K562 (cell line): Measurements from ENCODE around the gene SLC37A3. TPM values are rescaled to one million over a fixed set of nuclear protein-coding genes. Genes with fewer than 3 reads are reported as not detected.
A peak's percentile ranks its signal among the peaks of the same experiment; 100 is the strongest.

Experiments
- ATAC-seq: fragments of 200-7000 bp; cut with Tn5 transposase; 3 replicates; pipeline ENCODE4 v1.9.1; 2020; ENCODE audit warnings: moderate library complexity
- BruUV-seq: library from RNA; stranded (reverse); fragments of 400-500 nt; replicated peaks from 2 replicates; lab custom pipeline; 2021; lab: Mats Ljungman, UMichigan
- CTCF ChIA-PET: fragments of 300-600 bp; formaldehyde crosslinking; extraction: SDS; loops from one replicate; lab custom pipeline; 2021; ENCODE audit warnings: low intra/inter-chr PET ratio; lab: Yijun Ruan, JAX
- POLR2A ChIA-PET: fragments of 300-600, 350-650 bp; sonication (Branson Sonifier 250); formaldehyde crosslinking; extraction: SDS; loops from one replicate; lab custom pipeline; 2021; ENCODE audit warnings: antibody characterized with exemption, inconsistent platforms; lab: Yijun Ruan, JAX
- DNase-seq, 4 experiments: peaks; one replicate each; pipeline versions ENCODE4 v3.0.0 to v3.0.0-alpha.2; 2011 to 2018; ENCODE audit warnings: low spot score in 3 of 4, mixed read lengths in 3 of 4; ENCODE audit errors: extremely low read depth in 1 of 4
- FAIRE-seq: peaks from 2 replicates; lab custom pipeline; 2011; peaks lifted over from hg19 to GRCh38; lab: Jason Lieb, UNC
- H2AFZ ChIP-seq: 2 replicates; pipeline ENCODE4 v1.6.0; 2011; ENCODE audit warnings: low read depth, low read length, control low read depth, inconsistent platforms
- H3K27ac ChIP-seq: fragments of 200-600 bp; 3 replicates; pipeline ENCODE4 v1.8.0; 2011; ENCODE audit warnings: low read depth, mild to moderate bottlenecking, control low read depth, inconsistent platforms, low read length, moderate library complexity, mixed read lengths; ENCODE audit errors: extremely low read depth
- H3K27me3 ChIP-seq, 2 experiments: fragments of 300-600 bp in 1 of 2; 2 replicates in 1 of 2; 3 replicates in 1 of 2; pipeline versions ENCODE4 v1.6.0 to v1.8.0; 2011; ENCODE audit warnings: inconsistent platforms in 2 of 2, low read length in 2 of 2, mild to moderate bottlenecking in 1 of 2, mixed read lengths in 1 of 2, moderate library complexity in 1 of 2; ENCODE audit not compliant: control insufficient read depth in 2 of 2, insufficient read depth in 2 of 2
- H3K36me3 ChIP-seq: fragments of 300-600 bp; 3 replicates; pipeline ENCODE4 v1.8.0; 2011; ENCODE audit warnings: mild to moderate bottlenecking, low read length, inconsistent platforms; ENCODE audit not compliant: control insufficient read depth, insufficient read depth
- H3K4me1 ChIP-seq, 2 experiments: fragments of 200-600 bp in 1 of 2; replicated peaks in 1 of 2; 2 replicates in 1 of 2; 3 replicates in 1 of 2; pipeline versions ENCODE4 v1.5.1 to v1.8.0; 2011; ENCODE audit warnings: inconsistent platforms in 2 of 2, low read length in 2 of 2, mild to moderate bottlenecking in 1 of 2, mixed read lengths in 1 of 2, moderate library complexity in 1 of 2; ENCODE audit not compliant: control insufficient read depth in 2 of 2, insufficient read depth in 2 of 2
- H3K4me2 ChIP-seq: 2 replicates; pipeline ENCODE4 v1.6.1; 2011; ENCODE audit warnings: low read length, control low read depth, inconsistent platforms, mixed read lengths; ENCODE audit not compliant: insufficient read depth
- H3K4me3 ChIP-seq: fragments of 200-600 bp; sonication (generic), shearing (Covaris generic); 2 replicates; pipeline ENCODE4 v1.5.1; 2016; ENCODE audit warnings: control low read depth, inconsistent platforms
- H3K79me2 ChIP-seq: fragments of 200-600 bp; 3 replicates; pipeline ENCODE4 v1.8.0; 2011; ENCODE audit warnings: low read length, inconsistent platforms; ENCODE audit not compliant: control insufficient read depth, insufficient read depth
- H3K9ac ChIP-seq, 2 experiments: 2 replicates each; pipeline versions ENCODE4 v1.6.0 to v1.6.1; 2011; ENCODE audit warnings: low read depth in 2 of 2, low read length in 2 of 2, control low read depth in 1 of 2, inconsistent platforms in 1 of 2, mild to moderate bottlenecking in 1 of 2, mixed read lengths in 1 of 2; ENCODE audit not compliant: insufficient read depth in 1 of 2
- H3K9me1 ChIP-seq: one replicate; pipeline ENCODE4 v1.6.0; 2011; ENCODE audit warnings: inconsistent platforms, mild to moderate bottlenecking, low read length, moderate library complexity; ENCODE audit not compliant: control insufficient read depth, insufficient read depth
- H3K9me3 ChIP-seq: replicated peaks from 2 replicates; pipeline ENCODE4 v1.5.1; 2011; ENCODE audit warnings: low read depth, low read length, inconsistent platforms; ENCODE audit not compliant: control insufficient read depth, insufficient read depth
- H4K20me1 ChIP-seq: replicated peaks from 2 replicates; pipeline ENCODE4 v1.6.1; 2011; ENCODE audit warnings: low read length, inconsistent platforms, mixed read lengths; ENCODE audit not compliant: control insufficient read depth, insufficient read depth
- MCM2 ChIP-seq: fragments of 450-650 bp; IDR thresholded peaks from 2 replicates; pipeline ENCODE4 v1.6.1; 2017; ENCODE audit warnings: low read depth, mild to moderate bottlenecking
- NCOA2 ChIP-seq, 2 experiments: fragments of 450-650 bp; IDR thresholded peaks; 2 replicates each; pipeline ENCODE4 v1.6.1; 2018; ENCODE audit warnings: mild to moderate bottlenecking in 2 of 2, moderate library complexity in 1 of 2; ENCODE audit not compliant: partially characterized antibody in 2 of 2
- NR4A1 ChIP-seq, 2 experiments: fragments of 250-450 bp in 1 of 2; fragments of 450-650 bp in 1 of 2; sonication (Bioruptor Pico) in 1 of 2; IDR thresholded peaks; 2 replicates each; pipeline versions ENCODE4 v1.4.0 to v1.6.1; 2016 to 2020; ENCODE audit warnings: mild to moderate bottlenecking in 2 of 2, missing compliant biosample characterization in 1 of 2, missing genetic modification characterization in 1 of 2, moderate library complexity in 1 of 2
- PKNOX1 ChIP-seq: fragments of 450-650 bp; IDR thresholded peaks from 2 replicates; pipeline ENCODE4 v1.6.1; 2016
- RAD21 ChIP-seq, 2 experiments: fragments of 250-450 bp in 1 of 2; fragments of 450-650 bp in 1 of 2; sonication (Bioruptor Pico) in 1 of 2; formaldehyde crosslinking in 1 of 2; IDR thresholded peaks in 1 of 2; conservative IDR thresholded peaks in 1 of 2; 2 replicates each; pipeline versions ENCODE4 v1.4.0 to v1.8.0; 2020 to 2022; ENCODE audit warnings: mild to moderate bottlenecking in 2 of 2, moderate library complexity in 1 of 2
- RFX5 ChIP-seq: IDR thresholded peaks from 2 replicates; pipeline ENCODE4 v1.6.1; 2011; ENCODE audit warnings: low read depth, mild to moderate bottlenecking, improper control_type of control experiment, low read length
- SUPT5H ChIP-seq: fragments of 450-650 bp; IDR thresholded peaks from 2 replicates; pipeline ENCODE4 v1.6.1; 2016
- ZBTB43 ChIP-seq: sonication (generic); formaldehyde crosslinking; IDR thresholded peaks from 2 replicates; pipeline ENCODE4 v1.8.0; 2023; ENCODE audit warnings: mild to moderate bottlenecking, missing genetic modification reagents
- ZNF408 ChIP-seq: fragments of 250-450 bp; sonication (Bioruptor Pico); IDR thresholded peaks from 2 replicates; pipeline ENCODE4 v1.4.0; 2020; ENCODE audit warnings: low read depth, mild to moderate bottlenecking, moderate library complexity
- ZSCAN32 ChIP-seq: fragments of 450-650 bp; formaldehyde crosslinking; IDR thresholded peaks from 2 replicates; pipeline ENCODE4 v1.4.0; 2020; ENCODE audit warnings: mild to moderate bottlenecking, moderate library complexity
- WGBS: fragments of 100-300 bp; shearing (Covaris generic); methylation state at CpG from one replicate; pipeline ENCODE4 v1.1.6; 2016; ENCODE audit warnings: low coverage, mixed read lengths; ENCODE audit not compliant: insufficient coverage; ENCODE audit errors: missing lambda C conversion rate; 5-methylcytosine and 5-hydroxymethylcytosine counted together
- in situ Hi-C: fragments of 300-500 bp; cut with MboI; formaldehyde crosslinking; loops from 4 replicates; pipeline ENCODE4 v1.15.0; 2018; ENCODE audit warnings: inconsistent platforms, mixed read lengths
- intact Hi-C: fragments of 100-400 bp; cut with micrococcal nuclease; formaldehyde crosslinking; loops from 2 replicates; pipeline ENCODE4 v1.14.2; 2022
- polyA plus RNA-seq, 8 experiments: library from polyadenylated mRNA; depleted of rRNA in 4 of 8; stranded (reverse) in 5 of 8; unstranded in 3 of 8; fragments of >200 nt; fragmentation: Nextera tagmentation in 2 of 8; fragmentation: Illumina TruSeq in 1 of 8; extraction: Ambion mirVana in 2 of 8; extraction: Trizol in 1 of 8; gene quantifications; 2 replicates each; pipeline versions ENCODE4 v1.2.1 to v1.2.3, GENCODE V29; 2011 to 2014; ENCODE audit warnings: inconsistent platforms in 1 of 8, missing spikeins in 1 of 8
- total RNA-seq, 7 experiments: library from RNA; depleted of rRNA in 6 of 7; stranded (reverse); fragments of >200 nt in 6 of 7; fragmentation: Illumina TruSeq in 2 of 7; extraction: Trizol in 2 of 7; gene quantifications; 2 replicates each; pipeline versions ENCODE4 v1.2.1 to v1.2.3, GENCODE V29; 2011 to 2021; ENCODE audit warnings: low replicate concordance in 1 of 7

The SLC37A3 gene
- total and polyA plus RNA-seq, 9 of the 15 experiments (the other 6 are each of a cell fraction or from before 2014, with no cell fraction given), result 11.7 to 59.1 (median 26.8) TPM

GRCh38 chr7:140298213-140298612 lies 100.1 kb downstream of the SLC37A3 start (continued):
- TF ChIP-seq NCOA2 (IDR thresholded peaks at IDR 0.05; ENCODE audit: partially characterized antibody in 2 of 2) (no peak), RAD21 (CRISPR knock-in tag; conservative IDR thresholded peaks at IDR 0.05 in 1 of 2, IDR thresholded peaks at IDR 0.05 in 1 of 2) (peak in 1 of 2 experiments; percentile 8; a peak in 1 of 4 replicates), PKNOX1 (0 out of 2 replicates have a peak, but pooled peaks have one; percentile 6), ZNF408 (CRISPR knock-in tag) (no peak), MCM2 (0 out of 2 replicates have a peak, but pooled peaks have one; percentile 56), RFX5 (no peak), NR4A1 (CRISPR knock-in tag; IDR thresholded peaks at IDR 0.05) (no peak), NR4A1 (tag; IDR thresholded peaks at IDR 0.05) (no peak), SUPT5H (no peak)

- POLR2A ChIA-PET, result interaction anchor here (0.6 kb wide), 1 partner anchor 278 kb away, joined by 3 read pairs; no protein-coding TSS in a partner anchor
- TF ChIP-seq RAD21 (CRISPR knock-in tag; conservative IDR thresholded peaks at IDR 0.05 in 1 of 2, IDR thresholded peaks at IDR 0.05 in 1 of 2), result 0 out of 4 replicates have a peak, but pooled peaks of 1 of the 2 experiments have one; percentile 42
- no peak for TF ChIP-seq ZBTB43
- TF ChIP-seq ZSCAN32 (CRISPR knock-in tag), result no peak
Measured at GRCh38 chr7:140297192-140297591, 101.1 kb downstream of the SLC37A3 start.

More at GRCh38 chr7:140297192-140297591, 101.1 kb downstream of the SLC37A3 start:
- Histone ChIP-seq H2AFZ (no peak overlapping the region), H3K4me2 (no peak overlapping the region), H3K9ac (no peak overlapping the region), H3K27me3 (no peaks in the 10 kb centered on the region), H3K27ac (no peak overlapping the region), H3K4me1 (peaks cover 0 to 5% of the 10 kb centered on the region in 2 experiments; a peak in 1 of 5 replicates), H3K4me3 (no peak overlapping the region), H3K36me3 (no peaks in the 10 kb centered on the region), H3K79me2 (no peaks in the 10 kb centered on the region), H3K9me1 (no peaks in the 10 kb centered on the region), H4K20me1 (no peaks in the 10 kb centered on the region), H3K9me3 (no peaks in the 10 kb centered on the region)
- in situ Hi-C loops, result no loop called here
- no peak for DNase-seq
- CTCF ChIA-PET, result interaction anchor here (0.6 kb wide), 1 partner anchor 125 kb away, joined by 3 read pairs; no protein-coding TSS in a partner anchor
- BruUV-seq, result no TSS peak
- ATAC-seq, result peak; percentile 21
- 70% methylated on average over 6 of the region's 6 CpGs for WGBS
- intact Hi-C loops, result no loop called here
- FAIRE-seq, result no peak
